Upper lobe of left lung (tissue), 6 donors: ENCODE data around the gene PCMTD2. TPM values are rescaled to one million over a fixed set of nuclear protein-coding genes. Genes with fewer than 3 reads are reported as not detected.

ENCODE experiments used
- ATAC-seq, 2 donors: fragments of 200-7000 bp; cut with Tn5 transposase; one replicate each; pipeline ENCODE4 v1.9.1; 2022; ENCODE audit warnings: mild to moderate bottlenecking in 2 of 2, moderate library complexity in 2 of 2; ENCODE audit not compliant: low FRiP score in 2 of 2
- DNase-seq, 2 donors: peaks; one replicate each; pipeline ENCODE4 v3.0.0-alpha.2; 2019 to 2020
- H3K27ac ChIP-seq, 4 donors: fragments of 200-600 bp; sonication (generic); one replicate each; pipeline ENCODE4 v1.5.1; 2016 to 2019
- H3K27me3 ChIP-seq, 4 donors: fragments of 200-600 bp; sonication (generic); one replicate each; pipeline ENCODE4 v1.5.1; 2017 to 2019
- H3K36me3 ChIP-seq, 4 donors: fragments of 200-600 bp; sonication (generic); one replicate each; pipeline ENCODE4 v1.5.1; 2016 to 2019
- H3K4me1 ChIP-seq, 4 donors: fragments of 200-600 bp; sonication (generic); one replicate each; pipeline ENCODE4 v1.5.1; 2018 to 2019
- H3K4me3 ChIP-seq, 4 donors: fragments of 200-600 bp; sonication (generic); one replicate each; pipeline ENCODE4 v1.5.1; 2017 to 2019; ENCODE audit warnings: mild to moderate bottlenecking in 2 of 4, moderate library complexity in 1 of 4
- H3K9me3 ChIP-seq, 4 donors: fragments of 200-600 bp; sonication (generic); one replicate each; pipeline ENCODE4 v1.5.1; 2018 to 2019
- CTCF ChIP-seq, 6 experiments: fragments of 450-650 bp in 4 of 6; fragments of 200-600 bp in 2 of 6; sonication (generic) in 2 of 6; IDR thresholded peaks; one replicate each; pipeline ENCODE4 v1.5.1; 2016 to 2019; ENCODE audit warnings: antibody characterized with exemption in 6 of 6
- EP300 ChIP-seq, 4 donors: sonication (generic); formaldehyde crosslinking; IDR thresholded peaks; one replicate each; pipeline ENCODE4 v1.5.1; 2017; ENCODE audit warnings: antibody characterized with exemption in 4 of 4, control low read depth in 2 of 4
- POLR2A ChIP-seq, 4 donors: fragments of 450-650 bp; IDR thresholded peaks; one replicate each; pipeline ENCODE4 v1.5.1; 2016 to 2017; ENCODE audit warnings: antibody characterized with exemption in 4 of 4, mild to moderate bottlenecking in 2 of 4
- POLR2AphosphoS5 ChIP-seq, 2 donors: sonication (generic); formaldehyde crosslinking; IDR thresholded peaks; one replicate each; pipeline ENCODE4 v1.5.1; 2017; ENCODE audit warnings: antibody characterized with exemption in 2 of 2
- WGBS, 2 donors: methylation state at CpG; one replicate each; pipeline ENCODE4 v1.1.5; 2017 to 2018; 5-methylcytosine and 5-hydroxymethylcytosine counted together
- total RNA-seq, 6 donors: library from RNA; depleted of rRNA in 4 of 6; stranded (reverse); fragments of >200 nt in 4 of 6; gene quantifications; one replicate each; pipeline versions ENCODE4 v1.1.0 to v1.2.1, GENCODE V29; 2016 to 2021
- donor health status: DM: no; HTN: no; CAD: no; lungs with moderate emphysema.
- donor health status: DM: no; HTN: yes; CAD: no; lungs with severe emphysema.

The PCMTD2 gene
- total RNA-seq, 6 donors from 2014 or later, result 37.4 to 95.3 (median 44.4) TPM

GRCh38 chr20:64230461-64231145, 24.9 kb upstream of the PCMTD2 start:
- Histone ChIP-seq H3K36me3 (no peaks in the 10 kb centered on the region), H3K4me3 (no peak overlapping the region), H3K27me3 (no peaks in the 10 kb centered on the region), H3K9me3 (no peaks in the 10 kb centered on the region), H3K27ac (no peak overlapping the region), H3K4me1 (no peaks in the 10 kb centered on the region)
- no peak for TF ChIP-seq POLR2A (IDR thresholded peaks at IDR 0.05)
- TF ChIP-seq CTCF (IDR thresholded peaks at IDR 0.05), result no peak
- TF ChIP-seq POLR2AphosphoS5 (IDR thresholded peaks at IDR 0.05), result no peak
- no peak for TF ChIP-seq EP300 (IDR thresholded peaks at IDR 0.05)
- DNase-seq (no peak), ATAC-seq (no peak)
- WGBS, 2 donors, result 81 to 88% methylated on average over 18 to 19 of the region's 22 CpGs

- ATAC-seq (no peak), DNase-seq (peak in 1 of 2 donors; percentile 67)
- 92 to 95% methylated on average over 19 to 27 of the region's 27 CpGs for WGBS, 2 donors
- Histone ChIP-seq H3K4me3 (no peak overlapping the region), H3K27me3 (no peaks in the 10 kb centered on the region), H3K4me1 (no peaks in the 10 kb centered on the region), H3K27ac (no peak overlapping the region), H3K36me3 (no peaks in the 10 kb centered on the region), H3K9me3 (no peaks in the 10 kb centered on the region)
- TF ChIP-seq EP300 (IDR thresholded peaks at IDR 0.05) (no peak), CTCF (IDR thresholded peaks at IDR 0.05) (no peak), POLR2AphosphoS5 (IDR thresholded peaks at IDR 0.05) (no peak), POLR2A (IDR thresholded peaks at IDR 0.05) (no peak)
Measured at GRCh38 chr20:64231621-64232550, 23.7 kb upstream of the PCMTD2 start.

- no peaks in the 10 kb centered on the region for H3K27me3 ChIP-seq
- WGBS, 2 donors, result 54 to 59% methylated on average over 3 of the region's 3 CpGs
- H3K9me3 ChIP-seq, result no peaks in the 10 kb centered on the region
- no peaks in the 10 kb centered on the region for H3K36me3 ChIP-seq
- no peak for ATAC-seq
- H3K4me1 ChIP-seq, result no peaks in the 10 kb centered on the region
- H3K4me3 ChIP-seq, result no peak overlapping the region
- H3K27ac ChIP-seq, result no peak overlapping the region
- TF ChIP-seq CTCF (IDR thresholded peaks at IDR 0.05), result no peak
- no peak for TF ChIP-seq POLR2A (IDR thresholded peaks at IDR 0.05)
- no peak for TF ChIP-seq POLR2AphosphoS5 (IDR thresholded peaks at IDR 0.05)
- TF ChIP-seq EP300 (IDR thresholded peaks at IDR 0.05), result no peak
- DNase-seq, result no peak
Measured at GRCh38 chr20:64232794-64233193, 22.8 kb upstream of the PCMTD2 start.

- H3K27me3 ChIP-seq, result no peaks in the 10 kb centered on the region
- ATAC-seq (no peak), DNase-seq (no peak)
- no peaks in the 10 kb centered on the region for H3K9me3 ChIP-seq
- H3K27ac ChIP-seq, result no peak overlapping the region
- H3K36me3 ChIP-seq, result no peaks in the 10 kb centered on the region
- no peak overlapping the region for H3K4me3 ChIP-seq
- 79 to 86% methylated on average over 5 of the region's 5 CpGs for WGBS, 2 donors
- H3K4me1 ChIP-seq, result no peaks in the 10 kb centered on the region
- TF ChIP-seq POLR2AphosphoS5 (IDR thresholded peaks at IDR 0.05) (no peak), POLR2A (IDR thresholded peaks at IDR 0.05) (no peak), CTCF (IDR thresholded peaks at IDR 0.05) (no peak), EP300 (IDR thresholded peaks at IDR 0.05) (no peak)
Measured at GRCh38 chr20:64233725-64234124, 21.8 kb upstream of the PCMTD2 start.
